Mammary epithelial cell (primary cell): ENCODE measurements around the gene ADGRD2.

Experiments
- CTCF ChIP-seq, 2 donors: IDR thresholded peaks in 1 of 2; conservative IDR thresholded peaks in 1 of 2; 2 replicates each; pipeline ENCODE4 v1.5.1; 2011 to 2012; ENCODE audit warnings: inconsistent platforms in 2 of 2, low read length in 2 of 2, mild to moderate bottlenecking in 2 of 2, control low read depth in 1 of 2, low read depth in 1 of 2; ENCODE audit not compliant: insufficient read depth in 1 of 2; ENCODE audit errors: extremely low read depth in 1 of 2
- EZH2 ChIP-seq: IDR thresholded peaks from 2 replicates; pipeline ENCODE4 v1.6.1; 2012; ENCODE audit warnings: low read length, inconsistent platforms, borderline replicate concordance

GRCh38 chr9:124487260-124488182 lies 37.3 kb downstream of the ADGRD2 start:
- TF ChIP-seq CTCF (conservative IDR thresholded peaks at IDR 0.05 in 1 of 2, IDR thresholded peaks at IDR 0.05 in 1 of 2; ENCODE audit: extremely low read depth in 1 of 2, insufficient read depth in 1 of 2, low read depth in 1 of 2, low read length in 2 of 2), result no peak
- TF ChIP-seq EZH2, result no peak
